ENCODE results near the gene CPNE4. TPM values are rescaled to one million over a fixed set of nuclear protein-coding genes. Genes with fewer than 3 reads are reported as not detected.
A peak's percentile ranks its signal among the peaks of the same experiment; 100 is the strongest.

The CPNE4 gene
- total RNA-seq, 1 donor from 2014 or later, result 3.2 TPM

- H3K4me1 ChIP-seq, result no peaks in the 10 kb centered on the region
Observed at GRCh38 chr3:131535131-131535530, 499.7 kb downstream of the CPNE4 start.

GRCh38 chr3:131532645-131533044 is 502.2 kb downstream of the CPNE4 start:
- DNase-seq (ENCODE audit: extremely low spot score in 2 of 2), result no peak
- H3K4me3 ChIP-seq, result no peak overlapping the region
- no peaks in the 10 kb centered on the region for H3K36me3 ChIP-seq
- TF ChIP-seq POLR2A (IDR thresholded peaks at IDR 0.05) (no peak), POLR2AphosphoS5 (IDR thresholded peaks at IDR 0.05; ENCODE audit: insufficient read depth in 1 of 2, low read depth in 1 of 2) (no peak)
- TF ChIP-seq, protein P1, sequence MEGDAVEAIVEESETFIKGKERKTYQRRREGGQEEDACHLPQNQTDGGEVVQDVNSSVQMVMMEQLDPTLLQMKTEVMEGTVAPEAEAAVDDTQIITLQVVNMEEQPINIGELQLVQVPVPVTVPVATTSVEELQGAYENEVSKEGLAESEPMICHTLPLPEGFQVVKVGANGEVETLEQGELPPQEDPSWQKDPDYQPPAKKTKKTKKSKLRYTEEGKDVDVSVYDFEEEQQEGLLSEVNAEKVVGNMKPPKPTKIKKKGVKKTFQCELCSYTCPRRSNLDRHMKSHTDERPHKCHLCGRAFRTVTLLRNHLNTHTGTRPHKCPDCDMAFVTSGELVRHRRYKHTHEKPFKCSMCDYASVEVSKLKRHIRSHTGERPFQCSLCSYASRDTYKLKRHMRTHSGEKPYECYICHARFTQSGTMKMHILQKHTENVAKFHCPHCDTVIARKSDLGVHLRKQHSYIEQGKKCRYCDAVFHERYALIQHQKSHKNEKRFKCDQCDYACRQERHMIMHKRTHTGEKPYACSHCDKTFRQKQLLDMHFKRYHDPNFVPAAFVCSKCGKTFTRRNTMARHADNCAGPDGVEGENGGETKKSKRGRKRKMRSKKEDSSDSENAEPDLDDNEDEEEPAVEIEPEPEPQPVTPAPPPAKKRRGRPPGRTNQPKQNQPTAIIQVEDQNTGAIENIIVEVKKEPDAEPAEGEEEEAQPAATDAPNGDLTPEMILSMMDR (IDR thresholded peaks at IDR 0.05), result no peak
- no peaks in the 10 kb centered on the region for H3K4me1 ChIP-seq
- no peaks in the 10 kb centered on the region for H3K9me3 ChIP-seq
- intact Hi-C loops (cut with DNase I), result no loop called here
- no peaks in the 10 kb centered on the region for H3K27me3 ChIP-seq
- no peak overlapping the region for H3K27ac ChIP-seq

More at GRCh38 chr3:131535131-131535530, 499.7 kb downstream of the CPNE4 start:
- DNase-seq (ENCODE audit: extremely low spot score in 2 of 2), result no peak
- Histone ChIP-seq H3K9me3 (no peaks in the 10 kb centered on the region), H3K27me3 (no peaks in the 10 kb centered on the region), H3K4me3 (no peak overlapping the region), H3K36me3 (no peaks in the 10 kb centered on the region), H3K27ac (no peak overlapping the region)
- intact Hi-C loops (cut with DNase I), result no loop called here
- TF ChIP-seq, protein P1 (IDR thresholded peaks at IDR 0.05), result no peak
- TF ChIP-seq POLR2AphosphoS5 (IDR thresholded peaks at IDR 0.05; ENCODE audit: insufficient read depth in 1 of 2, low read depth in 1 of 2) (no peak), POLR2A (IDR thresholded peaks at IDR 0.05) (no peak)

DNA sequence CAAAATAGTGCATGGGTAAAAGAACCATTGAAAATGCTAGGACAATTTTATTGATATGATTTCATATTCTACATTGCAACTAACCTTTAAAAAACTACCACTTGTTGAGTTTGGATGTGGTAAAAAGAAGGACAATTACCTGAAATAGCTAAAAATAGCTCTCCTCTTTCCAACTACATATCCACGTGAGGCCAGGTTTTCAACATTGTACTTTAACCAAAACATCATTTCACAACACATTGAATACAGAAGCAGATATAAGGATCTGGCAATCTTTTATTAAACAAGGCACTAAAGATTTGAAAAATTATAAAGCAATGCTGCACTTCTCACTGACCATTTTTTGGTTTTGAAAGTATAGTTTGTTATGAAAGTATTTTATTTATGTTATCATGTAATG is 504.0 kb downstream of the CPNE4 start:
- TF ChIP-seq POLR2A (IDR thresholded peaks at IDR 0.05), result no peak
- TF ChIP-seq POLR2AphosphoS5 (IDR thresholded peaks at IDR 0.05; ENCODE audit: insufficient read depth in 1 of 2, low read depth in 1 of 2), result no peak
- Histone ChIP-seq H3K27me3 (no peaks in the 10 kb centered on the region), H3K36me3 (no peaks in the 10 kb centered on the region), H3K4me3 (no peak overlapping the region), H3K4me1 (no peaks in the 10 kb centered on the region), H3K27ac (no peak overlapping the region), H3K9me3 (no peaks in the 10 kb centered on the region)
- no peak for DNase-seq (ENCODE audit: extremely low spot score in 2 of 2)
- intact Hi-C loops (cut with DNase I), result no loop called here

- H3K4me3 ChIP-seq, result no peak overlapping the region
- H3K27ac ChIP-seq, result no peak overlapping the region
- DNase-seq (ENCODE audit: extremely low spot score in 2 of 2), result no peak
- intact Hi-C loops (cut with DNase I), result no loop called here
- no peak for TF ChIP-seq POLR2AphosphoS5 (IDR thresholded peaks at IDR 0.05; ENCODE audit: insufficient read depth in 1 of 2, low read depth in 1 of 2)
- TF ChIP-seq, protein P1 (IDR thresholded peaks at IDR 0.05), result no peak
- no peak for TF ChIP-seq POLR2A (IDR thresholded peaks at IDR 0.05)
- H3K27me3 ChIP-seq, result no peaks in the 10 kb centered on the region
- H3K9me3 ChIP-seq, result no peaks in the 10 kb centered on the region
- H3K36me3 ChIP-seq, result no peaks in the 10 kb centered on the region
- no peaks in the 10 kb centered on the region for H3K4me1 ChIP-seq
Observed at GRCh38 chr3:131530388-131530787, 504.4 kb downstream of the CPNE4 start.

DNA sequence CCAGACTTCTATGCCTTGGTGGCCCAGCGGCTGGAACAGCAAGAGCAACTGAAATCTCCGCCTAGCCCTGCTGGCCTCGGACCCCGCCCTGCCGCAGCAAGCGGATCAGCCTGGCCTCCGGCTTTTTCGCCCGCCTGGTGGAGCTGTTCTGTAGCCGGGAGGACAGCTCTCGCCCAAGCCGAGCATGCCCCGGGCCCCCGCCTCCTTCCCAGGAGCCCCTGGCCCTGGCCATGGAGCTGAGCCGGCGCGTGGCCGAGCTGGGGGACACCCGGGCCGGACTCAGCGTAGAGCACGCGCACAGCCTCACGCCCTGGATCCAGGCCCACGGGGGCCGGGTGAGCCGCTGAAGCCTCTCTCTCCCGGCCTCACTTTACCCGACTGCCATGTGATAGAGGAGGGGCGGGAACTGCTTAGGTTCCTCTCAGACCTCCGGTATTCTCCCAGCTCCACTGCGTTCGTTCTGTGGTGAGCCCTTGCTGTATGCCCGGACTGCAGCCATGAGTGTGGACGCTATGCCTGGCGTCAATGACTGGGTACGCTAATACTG is 507.9 kb downstream of the CPNE4 start:
- Histone ChIP-seq H3K9me3 (no peaks in the 10 kb centered on the region), H3K4me1 (no peaks in the 10 kb centered on the region), H3K27me3 (no peaks in the 10 kb centered on the region), H3K36me3 (no peaks in the 10 kb centered on the region), H3K4me3 (peak overlapping the region; percentile 9 to 27), H3K27ac (no peak overlapping the region)
- TF ChIP-seq, protein P1 (IDR thresholded peaks at IDR 0.05), result no peak
- TF ChIP-seq POLR2AphosphoS5 (IDR thresholded peaks at IDR 0.05; ENCODE audit: insufficient read depth in 1 of 2, low read depth in 1 of 2) (no peak), POLR2A (IDR thresholded peaks at IDR 0.05) (no peak)
- intact Hi-C loops (cut with DNase I), result no loop called here
- DNase-seq (ENCODE audit: extremely low spot score in 2 of 2), result no peak

Measured in vagina (tissue), 2 donors.